Measurements from ENCODE around the gene BORCS8.

Gene BORCS8

GRCh38 chr19:19159534-19159933, 32.4 kb downstream of the BORCS8 start:
- H3K4me3 ChIP-seq (ENCODE audit: low read depth, low read length), result no peak overlapping the region
- no peak for TF ChIP-seq CTCF (IDR thresholded peaks at IDR 0.05; ENCODE audit: borderline replicate concordance, insufficient read depth, low read depth, low read length)

GRCh38 chr19:19157808-19158207, 34.1 kb downstream of the BORCS8 start:
- no peak overlapping the region for H3K4me3 ChIP-seq (ENCODE audit: low read depth, low read length)
- no peak for TF ChIP-seq CTCF (IDR thresholded peaks at IDR 0.05; ENCODE audit: borderline replicate concordance, insufficient read depth, low read depth, low read length)

DNA sequence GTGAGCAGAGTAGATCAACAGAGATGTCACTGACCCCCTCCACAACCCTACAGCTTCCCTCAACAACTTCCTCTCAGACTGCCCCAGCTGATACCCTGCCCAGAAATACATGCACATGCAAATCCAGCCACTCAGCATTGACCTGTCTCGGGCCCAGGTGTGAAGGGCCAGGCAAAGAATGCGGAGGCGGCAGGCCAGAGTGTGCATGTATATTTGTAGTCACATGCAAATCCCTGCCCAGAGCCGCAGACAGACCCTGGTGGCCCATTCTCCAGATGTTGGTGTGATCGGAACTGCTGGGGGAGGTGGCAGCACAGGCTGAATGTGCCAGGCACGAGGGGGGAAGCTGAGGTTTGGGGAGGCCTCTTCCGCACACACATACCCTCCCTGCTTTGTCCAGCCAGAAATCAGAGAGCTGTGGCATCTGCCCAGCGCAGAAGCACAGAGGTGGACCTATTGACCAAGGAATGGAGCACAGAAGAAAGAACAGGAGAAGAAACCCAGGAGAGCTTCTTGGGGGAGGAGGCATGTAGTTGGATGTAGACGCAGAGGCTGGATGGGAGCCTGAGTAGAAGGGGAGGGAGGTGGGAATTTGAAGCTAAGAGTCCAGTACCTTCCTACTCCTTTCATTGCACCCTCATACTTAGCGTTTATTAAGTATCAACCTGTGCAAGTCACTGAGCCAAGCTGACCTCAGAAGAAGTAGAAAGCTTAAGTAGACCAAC, 36.3 kb downstream of the BORCS8 start:
- TF ChIP-seq CTCF (IDR thresholded peaks at IDR 0.05; ENCODE audit: borderline replicate concordance, insufficient read depth, low read depth, low read length), result no peak
- peak overlapping the region; percentile 15 for H3K4me3 ChIP-seq (ENCODE audit: low read depth, low read length)

DNA sequence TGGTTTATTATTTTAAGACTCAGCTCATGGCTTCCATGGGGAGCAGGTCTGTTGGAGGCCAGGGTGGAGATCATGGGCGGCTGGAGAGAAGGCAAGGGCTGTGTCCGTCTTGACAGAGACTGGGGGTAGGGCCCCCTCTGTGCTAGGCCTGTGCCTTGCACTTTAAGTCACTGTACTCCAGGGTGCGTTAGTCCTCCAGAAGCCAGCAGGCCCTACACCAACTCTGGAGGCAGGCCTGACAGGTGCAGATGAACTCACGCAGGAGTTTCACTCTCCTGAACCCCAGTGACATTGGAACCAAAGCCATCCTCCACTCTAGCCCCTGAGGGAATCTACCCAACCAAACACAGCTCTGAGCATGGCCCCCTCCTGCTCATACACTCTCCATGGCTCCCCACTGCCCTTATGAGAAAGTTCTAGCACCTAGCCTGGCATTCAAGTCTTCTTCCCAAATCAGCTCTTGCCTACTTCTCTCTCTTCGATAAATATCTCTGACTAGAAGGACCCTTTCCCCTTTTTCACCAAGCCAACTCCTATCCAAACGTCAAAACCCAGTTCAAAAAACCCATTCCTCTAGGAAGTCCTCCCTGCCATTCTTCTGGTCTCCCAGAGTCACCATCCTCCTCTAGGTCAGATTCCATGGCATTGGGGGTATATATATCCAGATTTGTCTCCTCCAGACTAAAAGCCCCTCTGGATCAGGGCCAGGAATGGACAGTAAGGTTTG, 37.0 kb downstream of the BORCS8 start:
- TF ChIP-seq CTCF (IDR thresholded peaks at IDR 0.05; ENCODE audit: borderline replicate concordance, insufficient read depth, low read depth, low read length), result no peak

GRCh38 chr19:19152668-19153384, 39.1 kb downstream of the BORCS8 start:
- H3K4me3 ChIP-seq (ENCODE audit: low read depth, low read length), result no peak overlapping the region
- TF ChIP-seq CTCF (IDR thresholded peaks at IDR 0.05; ENCODE audit: borderline replicate concordance, insufficient read depth, low read depth, low read length), result no peak

More for the DNA sequence above, 37.0 kb downstream of the BORCS8 start:
- no peak overlapping the region for H3K4me3 ChIP-seq (ENCODE audit: low read depth, low read length)

GRCh38 chr19:19151418-19151817, 40.5 kb downstream of the BORCS8 start:
- no peak for TF ChIP-seq CTCF (IDR thresholded peaks at IDR 0.05; ENCODE audit: borderline replicate concordance, insufficient read depth, low read depth, low read length)
- H3K4me3 ChIP-seq (ENCODE audit: low read depth, low read length), result no peak overlapping the region

Measured in GM12875 (cell line).